Activated CD4-positive, alpha-beta T cell treated with anti-CD3 and anti-CD28 coated beads for 1 hour (primary cell): ENCODE measurements around the gene ASRGL1.

Source experiments
- DNase-seq: peaks from one replicate; pipeline ENCODE4 v3.0.0-alpha.2; 2020

Gene ASRGL1

DNA sequence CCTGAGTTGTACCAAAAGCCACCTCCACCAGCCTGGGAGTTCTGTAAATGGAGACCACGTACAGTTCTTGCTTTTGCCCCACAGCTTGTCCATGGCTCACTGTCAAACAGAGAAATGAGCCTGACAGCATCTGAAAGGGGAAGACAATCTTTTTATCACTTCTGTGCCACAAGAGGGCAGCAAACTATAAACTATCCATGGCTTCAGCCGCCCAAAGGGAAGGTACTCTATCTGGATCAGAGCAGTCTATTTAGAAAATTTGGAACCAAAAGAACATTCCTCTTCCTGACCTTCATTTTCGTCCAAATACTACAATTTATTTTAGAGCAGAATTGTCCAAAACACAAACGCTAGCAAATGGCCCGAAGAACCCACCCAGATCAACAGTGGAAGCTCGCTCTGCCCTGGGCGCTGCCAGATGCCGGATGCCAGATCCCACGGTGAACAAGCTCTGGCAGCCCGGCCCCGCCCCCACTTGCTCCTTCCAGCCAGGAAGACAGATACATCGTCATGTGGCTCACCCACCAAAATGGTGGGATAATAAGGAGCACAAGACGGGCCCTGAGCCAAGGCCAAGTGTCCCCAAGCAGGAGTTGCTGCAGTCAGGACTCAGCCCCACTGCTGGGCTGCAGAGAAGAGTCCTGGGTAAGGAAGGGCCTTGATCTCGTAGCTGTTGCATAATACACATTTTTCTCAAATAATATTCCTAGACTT lies 57.7 kb downstream of the ASRGL1 start:
- DNase-seq = no peak

DNA sequence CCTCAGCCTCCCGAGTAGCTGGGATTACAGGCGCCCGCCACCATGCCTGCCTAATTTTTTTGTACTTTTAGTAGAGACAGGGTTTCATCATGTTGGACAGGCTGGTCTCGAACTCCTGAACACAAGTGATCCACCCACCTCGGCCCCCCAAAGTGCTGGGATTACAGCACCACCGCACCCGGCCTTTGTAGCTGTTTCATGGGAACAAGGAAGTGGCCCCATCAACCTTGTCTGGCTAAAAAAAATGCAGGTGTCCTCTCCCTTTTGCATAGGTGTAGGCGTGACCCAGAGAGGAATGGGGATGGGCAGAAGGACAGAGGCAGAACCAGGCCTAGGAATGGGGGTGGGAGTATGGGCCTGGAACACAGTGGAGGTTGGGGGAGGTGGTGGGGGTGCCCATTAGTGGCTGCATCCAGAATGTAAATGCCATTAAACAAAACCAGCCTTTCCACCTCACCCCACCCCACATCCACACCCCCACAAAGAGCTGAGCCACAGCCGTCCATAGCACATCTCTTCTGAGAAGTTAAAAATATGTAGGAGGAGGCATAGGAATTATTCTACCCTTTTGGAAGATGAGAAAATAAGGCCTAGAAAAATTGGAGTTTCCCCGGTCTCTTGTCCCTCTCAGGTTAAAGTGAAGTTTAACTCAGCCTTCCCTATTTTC lies 58.8 kb downstream of the ASRGL1 start:
- DNase-seq = no peak

DNA sequence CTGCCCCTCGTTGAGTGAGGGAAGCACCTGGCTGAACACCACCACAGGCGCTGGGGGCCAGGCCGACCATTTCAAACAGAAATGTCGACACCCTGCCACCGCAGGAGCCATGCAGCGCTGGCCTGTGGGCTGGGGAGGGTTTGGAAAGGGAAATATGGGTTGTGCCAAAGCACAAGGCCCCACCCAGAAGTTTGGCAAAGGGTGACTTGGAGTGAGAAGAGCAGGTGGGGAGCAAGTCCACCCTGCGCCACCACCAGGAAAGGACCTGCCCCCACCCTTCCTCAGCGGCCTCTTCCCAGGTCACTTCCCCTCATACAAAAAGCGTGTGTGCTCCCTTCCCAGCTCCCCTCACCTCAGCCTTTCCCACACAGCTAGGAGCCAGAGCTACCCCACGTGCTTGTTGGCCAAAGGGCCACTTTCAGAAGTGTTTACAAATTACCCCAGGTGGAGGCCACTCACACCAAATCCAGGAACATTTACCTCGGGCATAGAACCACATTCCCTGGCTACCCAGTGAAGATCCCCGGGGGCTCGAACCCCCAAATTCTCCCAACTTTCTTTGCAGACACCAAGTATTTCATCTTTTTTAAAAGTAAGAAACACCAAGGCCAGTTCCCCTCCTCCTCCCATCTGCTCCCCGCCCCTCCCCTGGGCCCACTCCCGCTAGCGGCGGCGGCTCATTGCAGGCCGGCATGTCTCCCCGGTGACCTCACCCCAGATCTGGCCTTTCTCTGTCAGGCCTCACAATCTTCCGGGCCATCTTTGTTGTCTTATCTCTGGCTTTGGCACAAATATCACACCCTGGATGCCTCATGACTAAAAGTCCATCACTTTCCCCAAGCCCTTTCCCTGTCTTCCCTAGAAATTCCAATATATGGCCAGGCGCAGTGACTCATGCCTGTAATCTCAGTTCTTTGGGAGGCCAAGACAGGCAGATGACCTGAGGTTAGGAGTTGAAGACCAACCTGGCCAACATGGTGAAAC lies 61.1 kb downstream of the ASRGL1 start:
- DNase-seq = no peak

DNA sequence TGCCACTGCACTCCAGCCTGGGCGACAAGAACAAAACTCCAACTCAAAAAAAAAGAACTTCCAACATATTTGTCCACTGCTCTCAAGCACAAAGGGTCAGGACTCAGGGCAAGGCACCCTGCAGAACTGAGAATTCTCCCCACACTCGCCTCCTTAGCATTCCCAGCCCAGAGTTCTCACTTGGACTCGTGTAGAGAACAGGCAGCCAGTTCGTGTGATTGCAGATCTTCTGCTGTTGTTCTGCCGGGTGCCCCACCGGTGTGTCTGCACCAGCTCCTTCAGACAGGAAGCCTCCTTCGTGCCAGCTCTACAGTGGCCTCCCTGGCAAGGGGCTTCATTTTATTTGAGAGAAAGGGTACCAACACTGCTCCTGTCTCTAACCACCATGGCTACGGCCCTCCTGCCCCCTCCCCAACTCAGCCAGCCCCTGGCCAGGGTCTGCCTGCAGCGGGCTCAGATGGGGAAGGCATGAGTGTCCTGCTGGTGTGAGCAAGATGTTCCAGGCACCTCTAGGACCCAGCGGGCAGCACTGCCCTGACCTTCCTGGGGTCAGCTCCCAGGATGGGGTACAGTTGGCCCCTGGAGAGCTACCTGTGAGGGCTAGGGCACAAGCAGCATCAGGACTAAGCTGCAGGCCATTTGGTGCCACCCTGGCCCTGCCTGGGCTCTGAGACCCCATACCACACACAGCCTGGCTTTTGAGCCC lies 62.1 kb downstream of the ASRGL1 start:
- DNase-seq = no peak

DNA sequence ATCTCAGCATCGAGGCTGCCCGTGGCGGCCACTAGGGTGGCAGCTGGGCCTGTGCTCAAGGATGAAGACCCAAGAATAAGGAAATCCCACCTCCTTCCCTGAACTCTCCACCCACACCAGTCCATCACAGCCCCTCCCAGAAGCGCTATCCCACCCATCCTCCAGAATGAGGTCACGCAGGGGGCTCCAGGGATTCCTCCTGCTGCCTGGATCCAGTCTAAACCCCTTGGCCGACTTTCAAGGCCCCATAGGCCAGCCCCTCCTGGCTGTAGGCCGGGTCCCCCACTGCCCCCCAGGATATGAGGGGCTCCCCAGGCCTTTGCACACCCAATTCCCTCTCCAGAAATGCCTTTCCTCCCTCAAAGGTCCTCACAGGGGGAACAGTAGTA lies 62.6 kb downstream of the ASRGL1 start:
- DNase-seq = no peak

DNA sequence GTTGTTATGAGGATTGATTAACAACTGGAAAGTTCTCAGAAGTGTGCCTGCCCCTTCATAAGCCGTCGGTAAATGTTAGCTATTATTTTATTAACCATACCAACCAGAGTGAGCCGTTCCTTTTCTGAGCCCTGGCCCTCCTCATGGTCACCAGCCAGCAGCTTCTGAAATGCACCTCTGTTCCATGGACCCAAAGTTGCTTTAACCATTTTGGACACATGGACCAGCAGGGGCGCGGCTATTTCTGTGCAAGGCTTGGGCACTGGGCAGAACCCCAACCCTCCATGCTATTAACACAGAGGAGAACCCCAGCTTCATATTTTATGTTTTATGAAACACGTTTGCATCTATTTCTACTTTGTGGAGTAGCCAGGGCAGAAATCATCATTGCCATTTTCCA lies 63.0 kb downstream of the ASRGL1 start:
- no peak for DNase-seq

DNA sequence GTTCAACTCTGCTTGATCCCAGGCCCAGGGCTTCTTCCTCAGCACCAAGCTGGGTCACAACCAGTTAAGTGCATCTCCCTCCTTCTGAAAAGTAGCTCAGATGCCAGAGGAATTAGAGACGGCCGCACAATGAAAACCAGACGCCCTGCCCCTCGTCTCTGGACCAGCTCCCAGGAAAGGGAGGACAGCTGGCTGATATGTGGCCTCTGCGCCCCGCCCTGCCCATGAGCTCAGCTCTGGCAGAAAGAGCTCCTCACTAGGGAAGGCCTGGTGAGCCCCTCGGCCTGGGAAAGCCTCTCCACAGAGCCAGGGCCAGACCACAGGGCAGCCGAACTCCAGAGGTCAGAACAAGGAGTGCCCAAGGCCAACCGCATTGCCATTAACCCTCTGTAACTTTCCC lies 63.5 kb downstream of the ASRGL1 start:
- no peak for DNase-seq

DNA sequence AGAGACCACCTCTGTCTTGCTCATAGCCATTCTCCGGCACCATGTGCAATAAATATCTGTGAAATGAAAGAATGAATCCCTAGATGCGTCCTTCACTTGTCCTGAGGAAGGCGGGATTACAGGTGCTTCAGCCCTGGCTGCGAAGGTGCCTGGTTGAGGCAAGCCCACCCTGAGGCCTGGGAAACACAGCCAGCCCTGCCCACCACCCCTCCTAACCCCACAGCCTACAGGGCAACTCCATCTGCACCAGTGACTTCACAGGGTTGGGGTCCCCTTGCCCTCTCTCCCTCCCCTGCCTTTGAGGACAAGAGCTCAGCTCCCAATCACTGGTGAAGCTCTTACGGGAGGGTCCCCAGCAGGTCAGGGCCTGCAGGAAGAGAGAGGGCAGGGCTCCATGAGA lies 64.1 kb downstream of the ASRGL1 start:
- DNase-seq = no peak

DNA sequence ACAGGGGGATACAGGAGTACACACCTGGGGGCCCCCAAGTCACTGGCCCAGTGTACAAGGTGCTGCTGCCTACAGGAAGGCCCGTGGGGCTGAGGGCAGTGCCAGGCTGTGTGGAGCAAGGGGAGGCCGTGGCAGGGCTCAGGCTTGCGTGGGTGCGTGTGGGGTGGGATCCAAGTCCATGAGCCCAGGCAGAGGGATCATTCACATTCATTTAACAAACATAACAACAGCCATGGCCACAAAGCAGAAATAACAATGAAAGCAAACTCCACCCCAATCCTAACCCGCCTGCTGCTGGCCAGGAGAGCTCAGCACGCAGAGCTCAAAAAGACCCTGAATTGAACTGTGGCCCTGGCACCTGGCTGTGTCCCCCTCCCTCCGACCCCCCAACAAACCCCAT lies 64.6 kb downstream of the ASRGL1 start:
- DNase-seq = no peak

DNA sequence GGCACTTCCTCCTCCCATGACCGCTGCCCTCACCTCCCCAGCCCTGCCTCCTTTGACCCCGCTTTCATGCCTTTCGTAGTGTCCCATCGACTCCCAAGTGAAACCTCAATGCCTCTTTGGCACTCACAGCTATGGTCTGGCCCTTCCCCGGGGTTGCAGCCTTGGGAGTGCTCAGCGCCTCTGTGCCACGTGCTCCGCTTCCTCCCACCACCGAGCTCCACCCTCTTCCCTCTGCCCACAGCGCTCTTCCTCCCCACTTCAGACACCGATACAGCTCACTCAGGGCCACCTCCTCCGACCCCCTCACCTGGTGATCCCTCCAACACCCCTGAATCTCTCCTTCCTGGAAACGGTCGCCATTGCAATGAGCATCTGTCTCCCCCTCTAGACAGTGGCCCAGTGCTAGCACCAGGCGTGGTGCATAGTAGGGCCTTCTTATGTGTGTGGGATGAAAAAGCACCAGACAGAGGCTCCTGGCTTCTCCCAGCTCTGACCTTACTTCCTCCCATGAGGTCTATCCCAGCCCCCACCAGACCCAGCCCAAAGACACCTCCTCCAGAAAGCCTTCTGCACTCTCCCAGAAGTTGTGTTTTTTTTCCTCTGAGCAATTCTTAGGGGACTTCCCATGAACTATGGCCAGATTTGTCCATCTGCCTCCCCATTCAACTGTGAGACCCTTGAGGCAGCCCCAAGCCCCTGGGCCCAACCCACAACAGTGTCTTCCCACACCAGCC lies 65.1 kb downstream of the ASRGL1 start:
- peak; percentile 19 for DNase-seq

DNA sequence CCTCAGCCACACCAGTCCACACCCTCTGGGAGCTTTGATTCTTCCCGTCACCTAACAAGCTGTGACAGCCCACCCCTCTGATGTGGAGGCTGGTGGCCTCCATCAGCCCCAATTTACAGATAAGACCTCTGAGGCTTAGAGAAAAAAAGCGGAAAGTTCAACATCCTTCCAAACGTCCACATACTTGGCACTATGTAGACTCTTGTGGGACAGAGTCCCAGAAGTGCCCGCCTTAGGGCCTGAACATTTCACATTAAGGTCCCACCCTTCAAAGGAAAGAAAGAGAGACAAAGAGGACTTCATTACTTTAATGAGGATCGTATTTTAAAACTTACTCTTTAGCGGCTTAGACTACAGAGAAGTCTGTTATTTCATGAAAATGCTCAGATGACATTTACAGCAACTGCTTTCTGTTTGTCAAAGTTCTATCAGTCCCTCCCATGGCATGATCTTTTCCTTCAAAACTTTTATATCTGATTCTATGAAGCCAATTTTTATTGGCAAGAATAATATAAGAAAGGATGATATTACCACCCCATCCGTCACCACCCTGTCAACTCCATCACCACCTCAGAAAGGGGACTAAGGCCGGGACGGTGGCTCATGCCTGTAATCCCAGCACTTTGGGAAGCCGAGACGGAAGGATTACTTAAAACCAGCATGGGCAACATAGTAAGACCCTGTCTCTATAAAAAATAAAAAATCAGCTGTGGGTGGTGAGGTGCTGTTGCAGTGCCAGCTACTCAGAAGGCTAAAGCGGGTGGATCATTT lies 65.9 kb downstream of the ASRGL1 start:
- no peak for DNase-seq

DNA sequence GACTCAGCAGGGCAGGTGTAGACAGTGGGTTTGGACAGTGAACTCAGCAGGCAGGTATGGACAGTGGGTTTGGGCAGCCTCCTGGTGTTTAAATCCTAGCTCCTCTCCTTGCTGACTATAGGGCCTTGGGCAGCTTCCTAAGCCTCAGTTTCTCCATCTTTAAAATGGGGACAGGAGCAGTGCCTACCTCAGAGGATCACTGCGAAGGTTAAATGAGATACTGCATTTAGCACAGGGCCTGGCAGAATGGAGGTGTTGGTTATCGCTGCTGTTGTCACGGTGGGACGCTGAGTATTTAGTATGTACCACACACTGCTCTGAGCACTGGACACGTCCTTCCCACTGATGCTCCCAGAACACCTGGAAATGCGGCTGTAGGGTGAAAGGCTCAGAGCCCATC lies 67.2 kb downstream of the ASRGL1 start:
- DNase-seq = no peak

DNA sequence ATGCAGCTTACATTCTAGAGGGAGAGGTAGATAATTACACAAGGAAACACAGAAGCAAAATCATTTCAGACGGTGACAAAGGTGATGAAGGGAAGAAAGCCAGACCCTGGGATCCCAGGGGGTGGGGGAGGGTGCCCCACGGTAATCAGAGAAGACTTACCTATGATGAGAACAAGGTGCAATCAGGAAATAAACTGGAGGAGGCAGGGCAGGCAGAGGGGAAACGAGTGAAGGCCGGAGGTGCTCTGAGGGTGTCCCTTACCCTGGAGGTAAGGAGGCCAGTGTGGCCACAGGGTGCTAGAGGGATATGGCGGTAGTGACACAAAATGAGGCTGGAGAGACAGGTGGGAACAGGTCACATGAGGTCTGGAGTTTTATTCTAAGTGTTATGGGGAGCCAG lies 67.7 kb downstream of the ASRGL1 start:
- no peak for DNase-seq

DNA sequence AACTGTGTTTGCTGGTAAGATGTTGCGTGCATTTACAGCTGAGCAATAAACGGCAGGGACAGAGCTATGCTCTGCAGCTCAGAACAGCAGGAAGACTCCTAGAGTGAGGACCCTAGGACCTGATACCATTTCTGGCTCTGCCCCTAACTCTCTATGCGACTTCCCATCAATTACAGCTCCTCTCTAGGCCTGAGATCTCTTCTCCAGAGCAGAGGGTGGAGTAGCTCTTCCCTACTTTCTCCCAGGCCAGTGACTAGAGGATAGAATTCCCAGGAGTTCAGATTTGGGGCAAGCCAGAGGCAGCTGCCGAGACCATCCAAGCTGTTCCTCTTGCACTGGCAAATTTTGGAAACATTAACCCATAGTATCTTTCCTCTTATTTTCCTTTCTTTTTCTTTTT lies 68.8 kb downstream of the ASRGL1 start:
- no peak for DNase-seq

DNA sequence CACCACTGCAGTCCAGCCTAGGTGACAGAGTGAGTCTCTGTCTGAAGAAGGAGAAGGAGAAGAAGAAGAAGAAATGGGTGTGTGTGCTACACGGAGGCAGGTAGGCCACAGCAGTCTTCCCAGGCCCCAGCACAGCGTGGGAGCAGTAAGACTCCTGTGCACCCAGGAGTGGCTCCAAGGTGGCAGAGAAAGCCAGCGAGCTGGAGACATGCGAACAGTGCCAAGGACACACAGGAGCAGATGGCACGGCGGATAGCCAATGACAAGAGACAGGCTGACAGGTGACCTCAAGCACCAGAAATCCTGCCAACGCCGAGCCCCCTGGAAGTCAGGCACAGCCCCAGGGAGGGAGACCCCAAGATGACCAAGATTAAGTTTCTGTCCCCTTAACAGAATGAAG lies 72.6 kb downstream of the ASRGL1 start:
- no peak for DNase-seq

DNA sequence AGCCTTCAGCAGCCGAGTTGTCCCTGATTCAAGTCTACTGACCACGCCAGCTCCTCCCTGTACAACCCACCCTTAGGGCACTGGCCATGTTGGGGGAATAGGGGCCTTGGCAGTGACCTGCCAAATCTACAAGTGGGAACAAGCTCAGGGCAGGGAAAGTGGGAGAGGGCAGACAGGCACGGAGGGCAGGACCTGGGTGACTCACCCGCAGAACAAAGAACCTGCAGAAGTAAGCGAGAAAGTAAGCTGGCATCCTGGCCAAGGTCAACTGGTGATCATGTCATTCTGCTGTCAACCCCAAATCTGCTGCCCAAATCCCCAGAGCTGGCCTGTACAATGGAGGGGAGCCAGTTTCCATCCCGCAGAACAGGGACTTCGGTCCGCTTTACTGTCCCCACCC lies 73.7 kb downstream of the ASRGL1 start:
- no peak for DNase-seq

DNA sequence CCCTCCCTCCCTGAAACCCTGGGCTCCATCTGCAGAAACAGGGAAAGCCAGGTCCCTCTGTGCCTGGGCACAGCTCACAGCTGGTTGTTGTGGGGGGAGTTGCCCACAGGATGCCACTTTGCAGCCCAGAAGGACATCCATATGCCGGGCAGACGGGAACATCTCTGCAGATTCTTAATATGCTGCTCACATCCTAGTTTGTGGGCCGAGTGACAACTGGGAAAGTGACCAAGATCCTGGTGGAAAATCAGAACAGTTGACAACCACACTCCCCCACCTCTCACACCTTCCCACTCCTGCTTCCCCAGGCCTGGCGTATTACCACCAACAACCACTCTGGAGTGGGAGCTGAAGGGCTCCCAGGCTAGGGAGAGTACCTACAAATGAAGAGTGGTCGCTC lies 74.3 kb downstream of the ASRGL1 start:
- no peak for DNase-seq

DNA sequence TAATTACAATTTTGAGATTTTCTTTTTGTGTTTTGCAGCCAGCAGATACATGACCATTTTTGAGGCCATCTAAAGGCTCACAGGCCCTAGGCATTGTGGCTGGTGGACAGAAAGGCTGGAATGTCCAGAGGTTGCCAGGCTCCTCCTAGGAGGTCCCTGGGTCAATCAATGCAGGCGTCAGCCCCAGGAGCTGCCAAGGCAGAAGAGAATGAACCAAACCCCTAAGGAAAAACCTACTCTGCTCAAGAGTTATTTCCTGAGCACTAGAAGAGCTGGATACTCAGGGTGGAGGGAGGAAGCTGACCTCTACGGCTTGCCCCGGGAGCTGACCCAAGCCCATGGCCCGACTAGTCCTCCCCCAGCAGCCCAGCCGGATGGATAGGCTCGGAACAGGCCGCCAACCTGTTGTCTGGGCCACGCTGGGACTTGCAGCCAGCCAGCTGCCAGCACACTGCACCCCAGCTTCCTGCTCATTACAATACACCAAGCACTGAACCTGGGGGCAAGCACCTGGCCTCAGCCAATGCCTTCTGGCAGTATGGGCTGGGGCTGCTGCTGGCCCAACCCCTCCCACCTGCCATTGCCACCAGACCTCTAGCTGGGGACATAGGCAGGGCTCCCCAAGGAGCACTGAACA lies 75.9 kb downstream of the ASRGL1 start:
- DNase-seq = no peak

DNA sequence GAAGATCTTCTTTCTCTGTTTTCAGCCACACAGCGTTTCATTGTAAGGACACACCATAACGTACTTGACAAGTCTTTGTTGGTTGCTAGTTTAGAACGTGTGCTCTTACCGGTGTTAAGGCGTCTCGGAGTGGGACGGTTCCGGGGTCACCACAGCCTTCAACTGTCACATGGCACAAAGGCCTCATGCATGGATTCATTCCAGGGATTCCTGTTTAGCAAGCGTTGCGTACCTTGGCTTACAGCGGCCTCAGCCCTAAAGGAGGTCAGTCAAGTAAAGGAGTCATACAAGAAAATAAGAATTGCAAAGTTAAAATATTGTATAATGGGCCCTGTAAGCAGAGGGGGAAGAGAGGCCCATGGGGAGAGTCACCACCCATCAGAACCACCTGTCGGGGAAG lies 79.3 kb downstream of the ASRGL1 start:
- no peak for DNase-seq

DNA sequence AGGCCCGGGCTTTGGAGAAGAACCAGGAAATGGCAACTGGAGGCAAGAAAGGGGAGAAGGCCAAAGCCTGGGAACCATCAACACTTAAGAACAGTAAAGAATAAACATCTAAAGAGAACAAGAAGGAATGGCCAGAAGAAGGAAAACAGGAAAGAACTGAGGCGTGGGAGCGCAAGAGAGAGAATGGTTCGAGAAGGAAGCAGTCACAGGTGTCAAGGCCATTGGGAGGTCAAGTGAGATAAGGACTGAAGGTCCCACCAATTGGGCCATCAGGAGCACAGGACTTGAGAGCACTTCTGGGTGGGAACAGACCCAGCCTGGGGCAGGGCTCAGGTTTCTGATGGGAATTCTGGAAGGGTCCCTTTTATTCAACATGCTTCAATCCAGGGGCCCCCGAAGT lies 80.9 kb downstream of the ASRGL1 start:
- no peak for DNase-seq

DNA sequence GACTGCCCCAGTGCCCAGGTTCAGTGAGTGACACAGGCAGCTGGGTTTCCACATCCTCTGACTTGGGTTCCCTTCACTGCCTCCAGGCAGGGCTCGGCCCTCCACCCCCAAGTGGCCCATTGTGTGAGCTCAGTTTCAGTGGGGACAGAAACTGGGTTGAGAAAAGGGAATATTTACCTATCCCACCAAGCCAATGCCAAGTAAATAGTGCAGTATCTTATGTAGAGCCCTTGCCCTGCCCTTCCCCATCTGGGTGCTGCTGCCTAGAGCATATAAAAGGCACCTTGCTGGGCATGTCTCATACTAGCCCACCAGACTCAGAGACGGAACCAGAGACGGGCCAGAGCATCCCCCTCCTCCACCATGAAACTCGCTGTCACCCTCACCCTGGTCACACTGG lies 81.5 kb downstream of the ASRGL1 start, which contains the start of gene SCGB1A1:
TSS of gene SCGB1A1 (plus strand) at position 301 of the 400 bp plus-strand sequence. CDS start at position 364, 63 bp downstream.
- DNase-seq = no peak
